NCI-H2171 (cell line): Measurements from ENCODE around the gene CXCL1.

Experiments used
- DNase-seq: peaks from one replicate; lab custom pipeline; 2025; lab: John Stamatoyannopoulos, UW

The CXCL1 gene

GRCh38 chr4:73918058-73918457 is 48.9 kb downstream of the CXCL1 start:
- DNase-seq, result no peak

GRCh38 chr4:73919691-73920090 is 50.5 kb downstream of the CXCL1 start:
- DNase-seq, result no peak
